Tibial artery (tissue), 4 donors: Measurements from ENCODE around the gene PSMC4.

Experiments used
- DNase-seq, 2 donors: peaks; one replicate each; pipeline ENCODE4 v3.0.0-alpha.2; 2019
- H3K27ac ChIP-seq, 2 donors: fragments of 200-600 bp; sonication (generic) in 1 of 2; 1 replicate in 1 of 2; 2 replicates in 1 of 2; pipeline ENCODE4 v1.5.1; 2018 to 2019; ENCODE audit warnings: mild to moderate bottlenecking in 1 of 2
- H3K27me3 ChIP-seq, 2 donors: fragments of 200-600 bp; sonication (generic) in 1 of 2; one replicate each; pipeline versions ENCODE4 v1.5.1 to v1.6.0; 2016 to 2019
- H3K36me3 ChIP-seq, 3 donors: fragments of 200-600 bp; sonication (generic) in 2 of 3; one replicate each; pipeline ENCODE4 v1.5.1; 2016 to 2019; ENCODE audit warnings: mild to moderate bottlenecking in 2 of 3
- H3K4me1 ChIP-seq, 4 donors: fragments of 200-600 bp; sonication (generic) in 2 of 4; 1 replicate in 3 of 4; 2 replicates in 1 of 4; pipeline ENCODE4 v1.5.1; 2016 to 2019
- H3K4me3 ChIP-seq, 2 donors: fragments of 200-600 bp; sonication (generic) in 1 of 2; 1 replicate in 1 of 2; 2 replicates in 1 of 2; pipeline ENCODE4 v1.5.1; 2018 to 2019; ENCODE audit warnings: mild to moderate bottlenecking in 2 of 2
- H3K9me3 ChIP-seq, 3 donors: fragments of 200-600 bp; sonication (generic) in 1 of 3; one replicate each; pipeline ENCODE4 v1.5.1; 2016 to 2019
- CTCF ChIP-seq, 2 experiments: fragments of 200-600 bp in 1 of 2; fragments of 450-650 bp in 1 of 2; IDR thresholded peaks; one replicate each; pipeline ENCODE4 v1.5.1; 2017 to 2019; ENCODE audit warnings: antibody characterized with exemption in 2 of 2, mild to moderate bottlenecking in 1 of 2, moderate library complexity in 1 of 2
- intact Hi-C: fragments of 100-400 bp; cut with DNase I; formaldehyde crosslinking; loops from one replicate; pipeline ENCODE4 v1.15.0; 2023; ENCODE audit warnings: low total_unique reads

PSMC4 gene

GRCh38 chr19:39970675-39971379 lies at the start of gene PSMC4:
TSS of gene PSMC4 (plus strand) at chr19:39971165. CDS start at chr19:39971203, 38 bp downstream.
- H3K27ac ChIP-seq: peak within 1 kb of the TSS; percentile 90 to 91
- intact Hi-C loops: loop anchor here (5.0 to 10.0 kb wide), 2 partner anchors 124 to 176 kb away; partner anchors contain the start of gene FBL
- H3K4me1 ChIP-seq: peaks cover 4 to 21% (median 19%) of the 10 kb centered on the region in 4 donors
- H3K36me3 ChIP-seq: peaks cover 32 to 38% (median 34%) of the 10 kb centered on the region in 3 donors
- no peaks in the 10 kb centered on the region for H3K9me3 ChIP-seq
- H3K27me3 ChIP-seq: no peaks in the 10 kb centered on the region
- peak within 1 kb of the TSS; percentile 66 to 78 for H3K4me3 ChIP-seq
- peak; percentile 66 to 69 for TF ChIP-seq CTCF (IDR thresholded peaks at IDR 0.05)
- peak; percentile 98 to 99 for DNase-seq

GRCh38 chr19:39923862-39924261 lies 47.1 kb upstream of the PSMC4 start:
- intact Hi-C loops: no loop called here
- Histone ChIP-seq H3K27me3 (peaks cover 0 to 5% of the 10 kb centered on the region in 2 donors), H3K4me3 (no peak overlapping the region), H3K36me3 (no peaks in the 10 kb centered on the region), H3K9me3 (peaks cover 0 to 5% (median 0%) of the 10 kb centered on the region in 3 donors), H3K27ac (no peak overlapping the region), H3K4me1 (no peaks in the 10 kb centered on the region)
- TF ChIP-seq CTCF (IDR thresholded peaks at IDR 0.05): no peak
- DNase-seq: no peak

- no peak for TF ChIP-seq CTCF (IDR thresholded peaks at IDR 0.05)
- H3K27me3 ChIP-seq: peaks cover 0 to 5% of the 10 kb centered on the region in 2 donors
- H3K9me3 ChIP-seq: peaks cover 0 to 5% (median 0%) of the 10 kb centered on the region in 3 donors
- H3K27ac ChIP-seq: no peak overlapping the region
- no peaks in the 10 kb centered on the region for H3K4me1 ChIP-seq
- intact Hi-C loops: no loop called here
- H3K36me3 ChIP-seq: no peaks in the 10 kb centered on the region
- no peak for DNase-seq
- no peak overlapping the region for H3K4me3 ChIP-seq
Measured at GRCh38 chr19:39924389-39924788, 46.6 kb upstream of the PSMC4 start.

- H3K36me3 ChIP-seq: no peaks in the 10 kb centered on the region
- DNase-seq: peak in 1 of 2 donors; percentile 21
- peaks cover 0 to 5% of the 10 kb centered on the region in 2 donors for H3K27me3 ChIP-seq
- no peak overlapping the region for H3K27ac ChIP-seq
- TF ChIP-seq CTCF (IDR thresholded peaks at IDR 0.05): no peak
- no peaks in the 10 kb centered on the region for H3K4me1 ChIP-seq
- H3K4me3 ChIP-seq: no peak overlapping the region
- peaks cover 0 to under 1% (median 0%) of the 10 kb centered on the region in 3 donors for H3K9me3 ChIP-seq
- intact Hi-C loops: no loop called here
Measured at GRCh38 chr19:39924952-39925351, 46.0 kb upstream of the PSMC4 start.

GRCh38 chr19:39926170-39926760 lies 44.7 kb upstream of the PSMC4 start:
- DNase-seq: no peak
- intact Hi-C loops: no loop called here

More at GRCh38 chr19:39926170-39926760, 44.7 kb upstream of the PSMC4 start:
- no peaks in the 10 kb centered on the region for H3K9me3 ChIP-seq
- no peak overlapping the region for H3K27ac ChIP-seq
- no peak for TF ChIP-seq CTCF (IDR thresholded peaks at IDR 0.05)
- H3K4me1 ChIP-seq: no peaks in the 10 kb centered on the region
- no peaks in the 10 kb centered on the region for H3K36me3 ChIP-seq
- H3K4me3 ChIP-seq: no peak overlapping the region
- H3K27me3 ChIP-seq: peaks cover 0 to 5% of the 10 kb centered on the region in 2 donors
